Calu3 (cell line): ENCODE measurements around the gene MYO3B. TPM values are rescaled to one million over a fixed set of nuclear protein-coding genes. Genes with fewer than 3 reads are reported as not detected.

Experiments
- BruUV-seq: library from RNA; stranded (reverse); fragments of 400-500 nt; replicated peaks from 2 replicates; lab custom pipeline; 2021; lab: Mats Ljungman, UMichigan
- CTCF ChIA-PET: fragments of 300-600 bp; sonication (Branson Sonifier 250); formaldehyde crosslinking; loops from one replicate; lab custom pipeline; 2022; ENCODE audit warnings: antibody characterized with exemption; lab: Charles Lee
- DNase-seq: peaks from one replicate; pipeline ENCODE4 v3.0.0; 2022
- H3K27ac Mint-ChIP-seq: one replicate; pipeline ENCODE4 v1.8.0; 2022; ENCODE audit warnings: mixed read lengths; ENCODE audit not compliant: unreplicated experiment
- H3K27me3 Mint-ChIP-seq: one replicate; pipeline ENCODE4 v1.8.0; 2022; ENCODE audit warnings: mixed read lengths; ENCODE audit not compliant: unreplicated experiment
- H3K36me3 Mint-ChIP-seq: one replicate; pipeline ENCODE4 v1.8.0; 2022; ENCODE audit warnings: mild to moderate bottlenecking, moderate library complexity, mixed read lengths; ENCODE audit not compliant: insufficient read depth, unreplicated experiment
- H3K4me1 Mint-ChIP-seq: one replicate; pipeline ENCODE4 v1.8.0; 2022; ENCODE audit warnings: mild to moderate bottlenecking, low read depth, mixed read lengths; ENCODE audit not compliant: unreplicated experiment
- H3K4me3 Mint-ChIP-seq: one replicate; pipeline ENCODE4 v1.8.0; 2022; ENCODE audit warnings: mild to moderate bottlenecking, low read depth, moderate library complexity, mixed read lengths; ENCODE audit not compliant: unreplicated experiment
- H3K9me3 Mint-ChIP-seq: one replicate; pipeline ENCODE4 v1.8.0; 2022; ENCODE audit warnings: low read depth, mixed read lengths; ENCODE audit not compliant: unreplicated experiment
- intact Hi-C: fragments of 100-400 bp; cut with micrococcal nuclease; formaldehyde crosslinking; loops from one replicate; pipeline ENCODE4 v1.10.0; 2022; ENCODE audit not compliant: unreplicated experiment
- total RNA-seq: library from RNA; stranded (reverse); gene quantifications from 2 replicates; pipeline ENCODE4 v1.2.3, GENCODE V29; 2022
- TF ChIP-seq, protein P1 (sequence below): fragments of 200-600 bp; IDR thresholded peaks from one replicate; pipeline ENCODE4 v1.8.0; 2022; ENCODE audit warnings: antibody characterized with exemption; ENCODE audit not compliant: unreplicated experiment

Gene MYO3B
- total RNA-seq, 1 experiment from 2014 or later: 5.0 TPM

DNA sequence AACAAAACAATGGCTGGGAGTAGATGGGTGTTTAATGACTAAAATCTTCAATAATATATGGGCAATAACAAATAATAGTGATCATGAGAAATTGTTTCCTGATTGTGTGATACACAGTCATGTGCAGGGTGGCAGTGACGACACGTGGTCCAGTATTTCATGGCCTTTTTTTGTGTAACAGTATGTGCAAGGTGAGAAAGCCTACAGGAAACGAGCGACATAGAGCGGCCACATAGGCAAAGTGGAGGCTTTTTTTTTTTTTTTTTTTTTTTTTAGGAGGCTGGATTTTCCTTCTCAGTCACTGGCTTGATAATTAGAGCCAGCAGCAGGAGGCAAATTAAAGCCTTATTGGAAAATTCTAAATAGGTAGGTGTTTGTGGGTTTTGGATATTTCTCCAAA lies 123.7 kb downstream of the MYO3B start:
- Mint-ChIP-seq H3K4me3 (no peak overlapping the region), H3K27ac (no peak overlapping the region), H3K4me1 (no peaks in the 10 kb centered on the region), H3K36me3 (no peaks in the 10 kb centered on the region), H3K9me3 (no peaks in the 10 kb centered on the region), H3K27me3 (no peaks in the 10 kb centered on the region)
- intact Hi-C loops: no loop called here
- BruUV-seq: no TSS peak
- no peak for DNase-seq
- CTCF ChIA-PET: no interaction called here
- TF ChIP-seq, protein P1, sequence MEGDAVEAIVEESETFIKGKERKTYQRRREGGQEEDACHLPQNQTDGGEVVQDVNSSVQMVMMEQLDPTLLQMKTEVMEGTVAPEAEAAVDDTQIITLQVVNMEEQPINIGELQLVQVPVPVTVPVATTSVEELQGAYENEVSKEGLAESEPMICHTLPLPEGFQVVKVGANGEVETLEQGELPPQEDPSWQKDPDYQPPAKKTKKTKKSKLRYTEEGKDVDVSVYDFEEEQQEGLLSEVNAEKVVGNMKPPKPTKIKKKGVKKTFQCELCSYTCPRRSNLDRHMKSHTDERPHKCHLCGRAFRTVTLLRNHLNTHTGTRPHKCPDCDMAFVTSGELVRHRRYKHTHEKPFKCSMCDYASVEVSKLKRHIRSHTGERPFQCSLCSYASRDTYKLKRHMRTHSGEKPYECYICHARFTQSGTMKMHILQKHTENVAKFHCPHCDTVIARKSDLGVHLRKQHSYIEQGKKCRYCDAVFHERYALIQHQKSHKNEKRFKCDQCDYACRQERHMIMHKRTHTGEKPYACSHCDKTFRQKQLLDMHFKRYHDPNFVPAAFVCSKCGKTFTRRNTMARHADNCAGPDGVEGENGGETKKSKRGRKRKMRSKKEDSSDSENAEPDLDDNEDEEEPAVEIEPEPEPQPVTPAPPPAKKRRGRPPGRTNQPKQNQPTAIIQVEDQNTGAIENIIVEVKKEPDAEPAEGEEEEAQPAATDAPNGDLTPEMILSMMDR: no peak

DNA sequence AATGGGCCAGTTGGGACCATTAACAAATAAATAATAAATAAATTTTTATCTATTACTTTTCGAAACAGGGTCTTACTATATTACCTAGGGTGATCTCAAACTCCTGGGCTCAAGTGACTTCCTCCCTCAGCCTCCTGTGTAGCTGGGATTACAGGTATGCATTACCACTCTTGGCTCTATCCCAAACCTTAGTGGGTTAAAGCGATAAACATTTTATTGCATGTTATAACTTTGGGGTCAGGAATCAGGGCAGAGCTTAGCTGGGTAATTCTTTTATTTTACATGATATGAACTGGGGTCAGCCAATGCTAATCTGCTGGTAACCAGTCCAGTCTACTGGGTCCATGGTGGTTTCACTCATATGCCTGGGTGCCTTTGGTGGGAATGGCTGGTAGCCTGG lies 127.8 kb downstream of the MYO3B start:
- CTCF ChIA-PET: no interaction called here
- Mint-ChIP-seq H3K36me3 (no peaks in the 10 kb centered on the region), H3K27me3 (no peaks in the 10 kb centered on the region), H3K27ac (no peak overlapping the region), H3K4me1 (no peaks in the 10 kb centered on the region), H3K4me3 (no peak overlapping the region), H3K9me3 (no peaks in the 10 kb centered on the region)
- DNase-seq: no peak
- BruUV-seq: no TSS peak
- TF ChIP-seq, protein P1: no peak
- intact Hi-C loops: no loop called here

DNA sequence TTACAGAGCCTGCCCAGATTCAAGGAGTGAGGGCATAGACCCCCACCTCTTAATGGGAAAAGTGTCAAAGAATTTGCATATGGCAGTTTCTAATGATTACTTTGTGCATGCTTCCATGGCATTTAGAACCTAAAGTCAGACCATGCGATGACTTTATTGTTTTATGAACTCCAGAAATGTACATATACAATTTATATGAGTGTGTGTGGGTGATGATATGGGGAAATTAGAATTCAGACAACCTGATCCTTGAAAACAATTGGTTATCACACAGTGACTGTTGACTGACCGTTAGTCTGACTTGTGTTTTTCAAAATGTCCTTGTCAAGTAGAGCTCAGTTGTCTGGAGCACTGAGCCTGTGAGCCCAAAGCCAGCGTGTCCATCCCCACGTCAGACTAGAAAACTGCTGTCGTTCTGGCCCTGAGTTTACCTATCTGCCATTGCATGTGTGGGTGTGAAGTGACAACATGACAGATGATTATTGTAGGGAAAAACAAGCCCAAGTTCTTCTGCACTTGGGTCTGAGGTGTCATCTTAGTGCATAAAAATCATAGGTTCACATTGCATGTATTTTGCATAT lies 128.4 kb downstream of the MYO3B start:
- TF ChIP-seq, protein P1: no peak
- intact Hi-C loops: no loop called here
- Mint-ChIP-seq H3K36me3 (no peaks in the 10 kb centered on the region), H3K9me3 (no peaks in the 10 kb centered on the region), H3K27ac (no peak overlapping the region), H3K4me3 (no peak overlapping the region), H3K4me1 (no peaks in the 10 kb centered on the region), H3K27me3 (no peaks in the 10 kb centered on the region)
- CTCF ChIA-PET: no interaction called here
- no peak for DNase-seq
- no TSS peak for BruUV-seq

DNA sequence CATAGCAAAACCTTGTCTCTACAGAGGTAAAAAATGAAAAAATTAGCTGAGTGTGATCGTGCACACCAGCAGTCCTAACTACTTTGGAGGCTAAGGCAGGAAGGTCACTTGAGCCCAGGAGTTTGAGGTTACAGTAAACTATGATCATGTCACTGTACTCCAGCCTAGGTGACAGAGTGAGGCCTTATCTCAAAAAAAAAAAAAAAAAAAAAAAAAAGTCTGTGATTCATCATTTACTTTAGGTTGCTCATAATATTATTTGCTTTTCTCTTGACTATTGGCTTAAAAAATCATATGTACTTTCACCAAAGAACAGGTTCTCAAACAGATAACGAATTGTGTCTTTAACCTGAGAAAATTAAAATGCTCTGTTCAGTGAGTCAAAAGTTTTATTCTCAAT lies 129.1 kb downstream of the MYO3B start:
- BruUV-seq: no TSS peak
- Mint-ChIP-seq H3K4me1 (no peaks in the 10 kb centered on the region), H3K4me3 (no peak overlapping the region), H3K9me3 (no peaks in the 10 kb centered on the region), H3K27me3 (no peaks in the 10 kb centered on the region), H3K27ac (no peak overlapping the region), H3K36me3 (no peaks in the 10 kb centered on the region)
- TF ChIP-seq, protein P1: no peak
- DNase-seq: no peak
- CTCF ChIA-PET: no interaction called here
- intact Hi-C loops: no loop called here
